GM23338 (cell line): ENCODE results near the gene RNF217. TPM values are rescaled to one million over a fixed set of nuclear protein-coding genes. Genes with fewer than 3 reads are reported as not detected.

Experiments used
- ATAC-seq: fragments of 200-7000 bp; cut with Tn5 transposase; 3 replicates; pipeline ENCODE4 v1.9.1; 2020
- DNase-seq: peaks from one replicate; pipeline ENCODE4 v3.0.0-alpha.2; 2015; ENCODE audit warnings: low spot score
- H2AFZ ChIP-seq: fragments of 200-600 bp; sonication (generic); 2 replicates; pipeline ENCODE4 v1.8.0; 2016; ENCODE audit warnings: antibody characterized with exemption, mild to moderate bottlenecking, moderate library complexity
- H3F3A ChIP-seq: fragments of 200-600 bp; sonication (generic); replicated peaks from 2 replicates; pipeline ENCODE4 v1.8.0; 2017; ENCODE audit warnings: antibody characterized with exemption, mixed run types, low read depth
- H3K27ac ChIP-seq: fragments of 200-600 bp; sonication (generic); 2 replicates; pipeline ENCODE4 v1.6.1; 2016; ENCODE audit warnings: low read depth
- H3K27me3 ChIP-seq: fragments of 200-600 bp; sonication (generic); 2 replicates; pipeline ENCODE4 v1.8.0; 2016; ENCODE audit warnings: mild to moderate bottlenecking, mixed run types, moderate library complexity; ENCODE audit not compliant: insufficient read depth
- H3K36me3 ChIP-seq: fragments of 200-600 bp; sonication (generic); 2 replicates; pipeline ENCODE4 v1.8.0; 2016; ENCODE audit warnings: mild to moderate bottlenecking; ENCODE audit not compliant: insufficient read depth
- H3K4me1 ChIP-seq: fragments of 200-600 bp; sonication (generic); 2 replicates; pipeline ENCODE4 v1.8.0; 2016; ENCODE audit warnings: mild to moderate bottlenecking, moderate library complexity; ENCODE audit not compliant: insufficient read depth
- H3K4me2 ChIP-seq: fragments of 200-600 bp; sonication (generic); 2 replicates; pipeline ENCODE4 v1.7.1; 2017; ENCODE audit warnings: mixed run types
- H3K4me3 ChIP-seq: fragments of 200-600 bp; sonication (generic); 2 replicates; pipeline ENCODE4 v1.6.1; 2016; ENCODE audit warnings: mixed run types
- H3K79me2 ChIP-seq: fragments of 200-600 bp; sonication (generic); replicated peaks from 2 replicates; pipeline ENCODE4 v1.8.0; 2017; ENCODE audit warnings: mild to moderate bottlenecking; ENCODE audit not compliant: insufficient read depth
- H3K9me2 ChIP-seq: fragments of 200-600 bp; sonication (generic); 2 replicates; pipeline ENCODE4 v1.8.0; 2017; ENCODE audit not compliant: insufficient read depth
- H4K20me1 ChIP-seq: fragments of 200-600 bp; sonication (generic); replicated peaks from 2 replicates; pipeline ENCODE4 v1.8.0; 2017; ENCODE audit warnings: mild to moderate bottlenecking; ENCODE audit not compliant: insufficient read depth
- H3K27ac Mint-ChIP-seq: 2 replicates; pipeline ENCODE4 v1.8.0; 2020; ENCODE audit warnings: inconsistent platforms, mild to moderate bottlenecking, moderate library complexity, mixed read lengths
- H3K27me3 Mint-ChIP-seq: 3 replicates; pipeline ENCODE4 v1.8.0; 2022; ENCODE audit warnings: low read depth, mild to moderate bottlenecking, moderate library complexity, mixed read lengths, inconsistent platforms; ENCODE audit not compliant: insufficient read depth, poor library complexity
- H3K36me3 Mint-ChIP-seq: 3 replicates; pipeline ENCODE4 v1.8.0; 2021; ENCODE audit warnings: low read depth, mild to moderate bottlenecking, inconsistent platforms, moderate library complexity, mixed read lengths
- H3K4me1 Mint-ChIP-seq: 3 replicates; pipeline ENCODE4 v1.8.0; 2020; ENCODE audit warnings: mild to moderate bottlenecking, inconsistent platforms, mixed read lengths
- H3K4me3 Mint-ChIP-seq: 3 replicates; pipeline ENCODE4 v1.8.0; 2021; ENCODE audit warnings: moderate library complexity, mild to moderate bottlenecking, inconsistent platforms, mixed read lengths
- H3K9me3 Mint-ChIP-seq: 3 replicates; pipeline ENCODE4 v1.8.0; 2020; ENCODE audit warnings: moderate library complexity, mild to moderate bottlenecking, inconsistent platforms, mixed read lengths
- CREB1 ChIP-seq: fragments of 250-450 bp; sonication (Bioruptor Pico); IDR thresholded peaks from 2 replicates; pipeline ENCODE4 v1.5.0; 2020; ENCODE audit warnings: low read depth, mild to moderate bottlenecking, moderate library complexity
- CTCF ChIP-seq, 2 experiments: fragments of 200-600 bp in 1 of 2; sonication (generic) in 1 of 2; conservative IDR thresholded peaks; 2 replicates each; pipeline versions ENCODE4 v1.5.1 to v1.6.1; 2016 to 2017; ENCODE audit warnings: antibody characterized with exemption in 2 of 2, low read depth in 2 of 2, mild to moderate bottlenecking in 2 of 2, moderate library complexity in 1 of 2
- ETS1 ChIP-seq: IDR thresholded peaks from 2 replicates; pipeline ENCODE4 v1.6.1; 2016; ENCODE audit warnings: antibody characterized with exemption
- EZH2 ChIP-seq: fragments of 200-600 bp; sonication (generic); IDR thresholded peaks from one replicate; pipeline ENCODE4 v1.8.0; 2017; ENCODE audit warnings: antibody characterized with exemption, mild to moderate bottlenecking, low read depth; ENCODE audit not compliant: unreplicated experiment
- EZH2phosphoT487 ChIP-seq: fragments of 200-600 bp; sonication (generic); IDR thresholded peaks from one replicate; pipeline ENCODE4 v1.8.1; 2018; ENCODE audit warnings: antibody characterized with exemption; ENCODE audit not compliant: unreplicated experiment
- JUNB ChIP-seq: IDR thresholded peaks from one replicate; pipeline ENCODE4 v1.6.1; 2016; ENCODE audit warnings: antibody characterized with exemption; ENCODE audit not compliant: unreplicated experiment
- NANOG ChIP-seq: IDR thresholded peaks from 2 replicates; pipeline ENCODE4 v1.6.1; 2016; ENCODE audit warnings: antibody characterized with exemption, borderline replicate concordance
- POLR2AphosphoS5 ChIP-seq: IDR thresholded peaks from 2 replicates; pipeline ENCODE4 v1.6.1; 2016; ENCODE audit warnings: antibody characterized with exemption, low read depth
- REST ChIP-seq: IDR thresholded peaks from one replicate; pipeline ENCODE4 v1.6.1; 2018; ENCODE audit warnings: antibody characterized with exemption; ENCODE audit not compliant: unreplicated experiment
- STAT1 ChIP-seq: IDR thresholded peaks from one replicate; pipeline ENCODE4 v1.6.1; 2016; ENCODE audit warnings: antibody characterized with exemption; ENCODE audit not compliant: unreplicated experiment
- ZNF114 ChIP-seq: fragments of 250-450 bp; sonication (Bioruptor Pico); IDR thresholded peaks from 2 replicates; pipeline ENCODE4 v1.5.0; 2020; ENCODE audit warnings: mild to moderate bottlenecking, moderate library complexity
- ZNF331 ChIP-seq: fragments of 250-450 bp; sonication (Bioruptor Pico); IDR thresholded peaks from 2 replicates; pipeline ENCODE4 v1.5.0; 2020; ENCODE audit warnings: low read depth, mild to moderate bottlenecking, moderate library complexity
- ZNF462 ChIP-seq: fragments of 250-450 bp; sonication (Bioruptor Pico); IDR thresholded peaks from 2 replicates; pipeline ENCODE4 v1.5.0; 2020; ENCODE audit warnings: mild to moderate bottlenecking, moderate library complexity
- polyA plus RNA-seq: library from polyadenylated mRNA; unstranded; fragments of >200 nt; fragmentation: Nextera tagmentation; extraction: Ambion mirVana; gene quantifications from 2 replicates; pipeline ENCODE4 v1.2.1, GENCODE V29; 2016
- total RNA-seq: library from RNA; depleted of rRNA; stranded (reverse); fragments of >200 nt; shearing (Covaris generic); gene quantifications from 2 replicates; pipeline ENCODE4 v1.2.3, GENCODE V29; 2014

RNF217 gene
- total and polyA plus RNA-seq, 2 experiments from 2014 or later = 1.7 to 6.2 TPM

- Histone ChIP-seq H4K20me1 (no peaks in the 10 kb centered on the region), H3F3A (no peaks in the 10 kb centered on the region), H3K4me3 (peak overlapping the region; percentile 15), H3K9me2 (no peaks in the 10 kb centered on the region), H3K27ac (peak overlapping the region; percentile 81; the same call in 1 of the 2 replicates), H3K79me2 (no peaks in the 10 kb centered on the region), H2AFZ (no peak overlapping the region), H3K27me3 (no peaks in the 10 kb centered on the region), H3K4me2 (peak overlapping the region; percentile 67), H3K36me3 (no peaks in the 10 kb centered on the region), H3K4me1 (peaks cover 26% of the 10 kb centered on the region)
- peak overlapping the region; percentile 40; the same call in 2 of the 3 replicates for H3K4me3 Mint-ChIP-seq
- peak; percentile 35 for DNase-seq
- H3K27ac Mint-ChIP-seq = peak overlapping the region; percentile 84
- no peaks in the 10 kb centered on the region for H3K27me3 Mint-ChIP-seq
- H3K9me3 Mint-ChIP-seq = no peaks in the 10 kb centered on the region
- ATAC-seq = peak; percentile 85
- no peaks in the 10 kb centered on the region for H3K36me3 Mint-ChIP-seq
- TF ChIP-seq ZNF114 (CRISPR knock-in tag) (no peak), ZNF331 (CRISPR knock-in tag) (no peak), JUNB (no peak), REST (no peak), STAT1 (no peak), CREB1 (CRISPR knock-in tag) (no peak), EZH2phosphoT487 (no peak), CTCF (conservative IDR thresholded peaks at IDR 0.05; ENCODE audit: low read depth in 2 of 2) (no peak), ZNF462 (CRISPR knock-in tag) (no peak), POLR2AphosphoS5 (no peak), NANOG (no peak), EZH2 (no peak), ETS1 (no peak)
- H3K4me1 Mint-ChIP-seq = peaks cover 24% of the 10 kb centered on the region
Observed at GRCh38 chr6:125019918-125020317, 57.7 kb downstream of the RNF217 start.
